Keratinocyte (primary cell): ENCODE results near the gene CD1E.
A peak's percentile ranks its signal among the peaks of the same experiment; 100 is the strongest.

Experiments used
- EZH2 ChIP-seq: IDR thresholded peaks from one replicate; pipeline ENCODE4 v1.6.1; 2012; ENCODE audit warnings: inconsistent platforms, mild to moderate bottlenecking, low read length, moderate library complexity
- TF ChIP-seq, protein P1 (sequence below), 3 experiments: IDR thresholded peaks in 1 of 3; conservative IDR thresholded peaks in 1 of 3; optimal IDR thresholded peaks in 1 of 3; 2 replicates in 2 of 3; 3 replicates in 1 of 3; pipeline versions ENCODE3 to v1.5.1; 2011; ENCODE audit warnings: low read length in 3 of 3, mild to moderate bottlenecking in 3 of 3, moderate library complexity in 2 of 3, control low read depth in 1 of 3, inconsistent platforms in 1 of 3; ENCODE audit not compliant: insufficient read depth in 2 of 3; ENCODE audit errors: extremely low read depth in 1 of 3

DNA sequence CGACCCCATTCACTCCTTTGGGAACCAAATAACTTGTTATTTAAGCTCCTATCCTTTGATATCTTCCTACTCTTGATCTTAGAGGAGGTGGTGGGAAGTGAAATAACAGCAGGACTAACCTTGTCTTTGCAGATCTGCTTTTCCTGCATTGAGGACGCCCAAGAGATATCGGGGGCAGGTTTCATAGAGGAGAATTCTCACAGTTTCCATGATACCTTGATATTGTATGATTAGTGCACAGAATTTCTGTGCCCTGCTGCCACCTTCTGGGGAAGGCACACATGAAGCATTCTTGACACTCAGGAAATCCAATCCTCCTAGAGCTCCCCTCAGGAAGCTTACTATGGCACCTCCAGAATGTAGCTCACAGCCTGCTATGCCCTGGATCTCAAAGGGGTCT is 24.0 kb upstream of the CD1E start:
- TF ChIP-seq, protein P1, sequence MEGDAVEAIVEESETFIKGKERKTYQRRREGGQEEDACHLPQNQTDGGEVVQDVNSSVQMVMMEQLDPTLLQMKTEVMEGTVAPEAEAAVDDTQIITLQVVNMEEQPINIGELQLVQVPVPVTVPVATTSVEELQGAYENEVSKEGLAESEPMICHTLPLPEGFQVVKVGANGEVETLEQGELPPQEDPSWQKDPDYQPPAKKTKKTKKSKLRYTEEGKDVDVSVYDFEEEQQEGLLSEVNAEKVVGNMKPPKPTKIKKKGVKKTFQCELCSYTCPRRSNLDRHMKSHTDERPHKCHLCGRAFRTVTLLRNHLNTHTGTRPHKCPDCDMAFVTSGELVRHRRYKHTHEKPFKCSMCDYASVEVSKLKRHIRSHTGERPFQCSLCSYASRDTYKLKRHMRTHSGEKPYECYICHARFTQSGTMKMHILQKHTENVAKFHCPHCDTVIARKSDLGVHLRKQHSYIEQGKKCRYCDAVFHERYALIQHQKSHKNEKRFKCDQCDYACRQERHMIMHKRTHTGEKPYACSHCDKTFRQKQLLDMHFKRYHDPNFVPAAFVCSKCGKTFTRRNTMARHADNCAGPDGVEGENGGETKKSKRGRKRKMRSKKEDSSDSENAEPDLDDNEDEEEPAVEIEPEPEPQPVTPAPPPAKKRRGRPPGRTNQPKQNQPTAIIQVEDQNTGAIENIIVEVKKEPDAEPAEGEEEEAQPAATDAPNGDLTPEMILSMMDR (optimal IDR thresholded peaks at IDR 0.05 in 1 of 3, IDR thresholded peaks at IDR 0.05 in 1 of 3, conservative IDR thresholded peaks at IDR 0.05 in 1 of 3; ENCODE audit: extremely low read depth in 1 of 3, insufficient read depth in 2 of 3, low read length in 3 of 3), result peak in 2 of 3 experiments; percentile 49
- no peak for TF ChIP-seq EZH2
